Stimulated activated CD4-positive, alpha-beta T cell treated with anti-CD3 and anti-CD28 coated beads, Interleukin-1b, Interleukin-23, amount 100 ng/mL, for 48 hours (primary cell): ENCODE results near the gene MYOZ3.

Source experiments
- DNase-seq: peaks from one replicate; pipeline ENCODE4 v3.0.0-alpha.2; 2020

MYOZ3 gene

GRCh38 chr5:150703762-150704161, 42.7 kb downstream of the MYOZ3 start:
- DNase-seq = no peak

- no peak for DNase-seq
Measured at GRCh38 chr5:150706776-150707390, 45.8 kb downstream of the MYOZ3 start.

- no peak for DNase-seq
Measured at GRCh38 chr5:150710165-150710564, 49.1 kb downstream of the MYOZ3 start.

GRCh38 chr5:150723845-150724244, 62.8 kb downstream of the MYOZ3 start:
- no peak for DNase-seq
